Stimulated activated CD8-positive, alpha-beta memory T cell treated with anti-CD3 and anti-CD28 coated beads, Interleukin-15, amount 100 ng/mL, for 1 hour (primary cell): Measurements from ENCODE around the gene PRR35.

Source experiments
- DNase-seq: peaks from one replicate; pipeline ENCODE4 v3.0.0-alpha.2; 2020; ENCODE audit warnings: low read depth

PRR35 gene

DNA sequence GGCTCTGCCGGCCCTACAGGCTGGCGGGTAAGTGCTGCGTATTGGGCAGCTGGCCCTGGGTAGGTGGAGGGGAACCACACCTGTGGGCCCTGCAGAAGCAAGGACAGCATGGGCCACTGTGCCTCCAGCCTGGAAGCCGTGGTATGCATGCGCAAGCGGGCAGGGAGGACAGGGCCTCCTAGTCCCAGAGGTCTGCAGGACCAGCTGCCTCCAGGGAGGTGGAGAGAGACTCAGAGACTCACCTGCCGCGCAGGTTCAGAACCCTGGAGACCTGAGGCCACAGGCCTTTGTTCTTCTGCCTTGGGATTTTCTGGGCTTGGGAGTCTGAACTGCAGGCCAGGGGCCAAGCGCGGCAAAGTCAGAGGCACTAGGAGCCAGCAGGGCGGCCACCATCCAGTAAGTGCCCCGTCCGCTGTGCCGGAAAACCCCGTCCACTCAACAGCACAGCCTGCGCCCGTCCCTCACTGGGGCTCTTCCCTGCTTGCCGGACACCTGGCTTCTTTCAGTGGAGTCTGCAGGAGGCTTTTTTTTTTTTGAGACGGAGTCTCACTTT lies 20.8 kb downstream of the PRR35 start:
- no peak for DNase-seq

DNA sequence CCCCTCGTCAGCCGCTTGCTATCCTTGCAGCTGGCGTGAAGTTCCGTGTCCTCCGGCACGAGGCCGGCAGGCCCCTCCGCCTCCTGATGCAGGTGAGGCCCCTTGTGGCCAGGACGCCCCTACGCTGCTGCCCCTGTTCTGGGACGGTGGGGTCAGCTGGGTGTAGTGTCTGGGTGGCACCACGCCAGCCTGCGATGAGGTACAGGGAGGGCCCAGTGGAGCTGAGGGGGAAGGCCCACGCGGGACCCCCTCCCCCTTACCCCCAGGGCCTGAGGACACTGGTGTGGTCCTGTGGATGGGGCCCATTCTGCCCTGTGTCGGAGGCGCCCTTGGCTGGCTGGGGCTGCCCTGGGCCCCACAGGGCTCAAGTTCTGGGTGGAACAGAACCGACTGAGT lies 22.0 kb downstream of the PRR35 start:
- DNase-seq = no peak

GRCh38 chr16:582614-583331 lies 22.6 kb downstream of the PRR35 start:
- DNase-seq = no peak

DNA sequence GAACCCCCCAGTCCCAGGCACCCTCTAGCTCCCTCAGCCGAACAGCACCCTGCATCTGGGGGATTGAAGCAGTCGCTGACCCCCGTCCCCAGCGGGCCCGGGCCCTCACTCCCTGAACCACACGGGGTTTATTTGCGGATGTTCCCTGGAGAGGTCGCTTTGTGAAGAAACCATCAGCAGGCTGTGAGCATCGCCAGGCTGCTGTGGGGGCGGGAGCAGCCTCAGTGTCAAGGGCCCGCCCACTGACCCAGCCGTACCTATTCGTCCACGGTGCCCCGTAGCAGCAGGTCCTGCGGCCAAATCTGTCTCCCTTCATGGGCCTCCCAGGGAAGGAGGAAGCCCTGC lies 23.2 kb downstream of the PRR35 start:
- DNase-seq = no peak

GRCh38 chr16:583815-584591 lies 23.8 kb downstream of the PRR35 start:
- DNase-seq = no peak

GRCh38 chr16:585351-585750 lies 25.2 kb downstream of the PRR35 start:
- DNase-seq = no peak

DNA sequence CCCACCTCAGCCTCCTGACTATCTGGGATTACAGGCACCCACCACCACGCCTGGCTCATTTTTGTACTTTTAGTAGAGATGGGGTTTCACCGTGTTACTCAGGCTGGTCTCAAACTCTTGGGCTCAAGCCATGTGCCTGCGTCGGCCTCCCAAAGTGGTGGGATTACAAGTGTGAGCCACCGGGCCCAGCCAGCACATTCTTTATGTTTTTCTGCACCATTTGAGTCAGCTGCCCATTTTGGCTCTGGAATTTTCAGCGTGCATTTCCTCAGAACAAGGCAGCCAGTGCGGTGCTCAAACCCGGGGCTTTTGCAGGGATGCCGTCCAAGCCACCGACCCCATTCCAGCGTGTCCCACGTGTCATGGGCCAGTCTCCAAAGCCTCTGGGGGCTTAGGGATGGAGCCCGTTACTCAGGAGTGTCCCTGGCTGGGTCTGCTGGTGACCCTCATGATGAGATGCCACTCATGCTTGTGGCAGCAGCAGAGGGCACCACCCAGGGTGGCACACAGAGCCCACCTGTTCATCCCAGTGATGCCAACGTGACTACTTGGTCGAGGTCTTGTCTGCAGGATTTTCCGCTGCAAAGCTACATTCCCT lies 26.0 kb downstream of the PRR35 start:
- no peak for DNase-seq

- DNase-seq = no peak
These were observed 26.7 kb downstream of the PRR35 start for GRCh38 chr16:586645-587590.

- DNase-seq = peak; percentile 24
These were observed 28.4 kb downstream of the PRR35 start for GRCh38 chr16:588639-588888.

DNA sequence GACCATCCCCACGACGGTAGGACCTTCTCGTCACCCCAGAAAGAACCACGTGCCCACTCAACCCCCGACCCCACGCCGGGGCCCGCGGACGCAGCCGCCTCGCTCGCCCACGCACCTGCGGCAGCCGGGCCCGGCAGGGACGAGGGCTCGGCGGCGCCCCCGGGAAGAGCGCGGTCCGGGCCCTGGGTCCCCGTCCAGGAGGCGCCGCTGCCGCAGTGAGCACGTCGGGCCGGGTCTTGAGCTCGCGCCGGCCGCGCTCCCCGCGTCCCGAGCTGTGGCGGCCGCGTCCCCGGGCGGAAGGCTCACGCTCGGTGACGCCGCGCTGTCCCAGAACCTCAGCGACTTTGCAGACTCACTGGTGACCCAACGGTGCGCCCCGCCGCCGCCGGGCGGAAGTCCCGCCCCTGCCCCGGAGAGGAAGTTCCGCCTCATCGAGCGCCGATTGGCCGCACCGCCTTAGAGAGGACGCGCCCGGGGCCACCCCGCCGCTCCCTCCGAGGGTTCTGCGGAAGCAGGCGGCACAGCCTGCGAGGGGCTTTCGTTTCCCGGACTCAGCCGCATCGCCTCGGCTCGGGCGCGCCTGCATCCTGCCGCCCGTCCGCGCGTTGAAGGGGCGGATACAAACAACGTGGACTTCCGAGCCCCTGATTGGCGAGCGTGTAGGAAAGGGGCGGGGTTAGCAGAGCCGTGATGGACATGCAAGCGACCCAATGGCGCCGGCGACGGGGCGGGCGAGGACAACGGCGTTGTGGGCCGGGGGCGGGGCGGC lies 28.9 kb downstream of the PRR35 start:
- DNase-seq = peak; percentile 98

GRCh38 chr16:589658-590187 lies 29.5 kb downstream of the PRR35 start, which contains the start of gene RAB40C:
RAB40C (plus strand) TSS chr16:590066; CDS start chr16:590292, 226 bp downstream.
- DNase-seq = peak; percentile 98

GRCh38 chr16:590188-590814 lies 30.1 kb downstream of the PRR35 start:
- DNase-seq = no peak

GRCh38 chr16:590815-591200 lies 30.6 kb downstream of the PRR35 start:
- no peak for DNase-seq

GRCh38 chr16:591231-591630 lies 31.0 kb downstream of the PRR35 start:
- no peak for DNase-seq

DNA sequence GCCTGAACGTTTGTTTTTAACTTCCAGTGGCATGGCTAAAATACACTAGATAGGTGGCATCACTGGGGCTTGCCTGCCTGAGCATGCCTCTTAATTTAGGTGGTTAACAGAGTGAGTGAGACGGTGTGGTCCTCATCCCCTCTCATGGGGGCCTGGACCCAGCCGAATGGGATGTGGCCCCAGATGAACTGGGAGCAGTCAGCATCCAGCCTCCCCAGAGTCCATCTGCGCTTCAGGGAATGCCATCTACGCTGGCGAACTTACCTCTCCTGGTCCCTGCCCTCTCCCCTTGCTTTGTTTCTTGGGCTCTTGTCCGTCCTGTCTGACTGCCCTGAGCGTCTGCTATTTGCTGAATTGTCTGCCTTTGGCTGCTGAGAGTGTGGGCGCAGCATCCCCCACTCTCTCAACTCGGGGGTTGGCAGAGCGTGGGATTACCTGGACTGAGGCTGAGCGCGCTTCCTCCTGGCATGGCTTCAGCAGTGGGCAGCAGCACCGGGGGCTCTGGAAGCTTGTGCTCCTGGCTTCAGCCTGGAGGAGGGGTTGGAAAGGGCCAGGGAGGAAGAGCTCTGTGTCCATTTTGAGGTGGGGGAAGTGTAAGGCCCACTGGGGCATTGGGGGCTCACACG lies 31.8 kb downstream of the PRR35 start:
- no peak for DNase-seq

- DNase-seq = no peak
These were observed 32.5 kb downstream of the PRR35 start for GRCh38 chr16:592518-593306.

- DNase-seq = no peak
These were observed 33.2 kb downstream of the PRR35 start for GRCh38 chr16:593406-593805.

GRCh38 chr16:593807-594206 lies 33.6 kb downstream of the PRR35 start:
- DNase-seq = no peak

GRCh38 chr16:595094-595528 lies 34.9 kb downstream of the PRR35 start:
- no peak for DNase-seq
